ENCODE data around the gene CLASP1.
"Not testable (repeated sequence)": the region's sequence is repeated elsewhere in the genome, so short reads cannot be mapped to it uniquely, and the experiment has no call there.

CLASP1 gene

GRCh38 chr2:121298476-121298875, 350.8 kb downstream of the CLASP1 start:
- no peak for FAIRE-seq

- FAIRE-seq, result not testable (repeated sequence)
Observed at GRCh38 chr2:121297866-121298265, 351.4 kb downstream of the CLASP1 start.

GRCh38 chr2:121297217-121297830, 351.9 kb downstream of the CLASP1 start:
- FAIRE-seq, result peak; percentile 72

- FAIRE-seq, result no peak
Observed at GRCh38 chr2:121295911-121296650, 353.2 kb downstream of the CLASP1 start.

- no peak for FAIRE-seq
Observed at GRCh38 chr2:121294881-121295840, 354.1 kb downstream of the CLASP1 start.

GRCh38 chr2:121293450-121294325, 355.6 kb downstream of the CLASP1 start:
- no peak for FAIRE-seq

GRCh38 chr2:121291251-121291580, 358.0 kb downstream of the CLASP1 start:
- FAIRE-seq, result no peak

- FAIRE-seq, result no peak
Observed at GRCh38 chr2:121289271-121289670, 360.0 kb downstream of the CLASP1 start.

GRCh38 chr2:121288454-121289231, 360.6 kb downstream of the CLASP1 start:
- FAIRE-seq, result no peak

GRCh38 chr2:121287956-121288355, 361.3 kb downstream of the CLASP1 start:
- FAIRE-seq, result no peak
